Measurements from ENCODE around the gene CHRFAM7A.
"Not testable (repeated sequence)": the region's sequence is repeated elsewhere in the genome, so short reads cannot be mapped to it uniquely, and the experiment has no call there.

The CHRFAM7A gene

DNA sequence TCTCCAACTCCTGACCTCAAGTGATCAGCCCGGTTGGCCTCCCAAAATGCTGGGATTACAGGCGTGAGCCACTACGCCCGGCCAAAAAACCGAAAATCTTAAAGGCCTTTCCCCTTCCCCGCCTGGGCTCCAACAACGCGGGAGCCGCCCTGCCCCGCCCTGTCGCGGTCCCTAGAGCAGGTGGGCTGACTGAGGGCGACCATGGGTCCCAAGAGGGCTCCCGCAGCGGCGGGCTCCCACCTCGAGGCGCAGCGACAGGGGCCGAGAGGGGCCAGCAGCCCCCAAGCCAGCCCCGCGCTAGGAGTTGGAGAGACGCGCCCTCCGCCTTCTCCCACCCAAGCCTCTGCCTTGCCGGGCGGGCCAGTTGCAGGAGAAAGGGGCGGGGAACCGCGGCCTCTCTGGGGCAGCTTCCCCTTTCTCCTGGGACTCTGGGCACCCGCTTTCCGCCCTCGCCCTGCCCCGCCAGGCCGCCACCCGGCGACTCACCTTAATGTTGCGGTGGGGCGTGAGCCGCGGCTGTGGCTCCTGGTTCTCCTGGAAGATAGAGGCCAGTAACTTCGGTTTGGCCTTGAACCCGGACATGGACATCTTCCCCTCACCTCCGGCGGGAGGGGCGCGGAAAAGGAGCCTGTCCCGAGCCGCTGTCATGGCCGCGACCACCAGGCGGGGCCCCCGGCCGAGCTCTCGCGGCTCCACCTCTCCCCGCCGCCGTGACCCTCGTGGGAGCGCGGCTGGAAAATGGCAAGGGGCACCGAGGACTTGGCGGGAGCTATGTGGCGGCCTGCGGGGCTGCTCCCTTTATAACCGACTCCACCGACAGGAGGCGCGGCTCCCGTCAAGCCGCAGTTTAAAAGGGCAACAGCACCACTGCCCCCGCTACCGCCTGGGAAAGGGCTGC lies at the start of gene CHRFAM7A:
CHRFAM7A (minus strand) TSS at position 775 of the 898 bp plus-strand sequence. CDS start 10,189 bp downstream, outside the sequence.
- DNase-seq (ENCODE audit: low read depth in 1 of 2, low spot score in 1 of 2), result not testable (repeated sequence)

DNA sequence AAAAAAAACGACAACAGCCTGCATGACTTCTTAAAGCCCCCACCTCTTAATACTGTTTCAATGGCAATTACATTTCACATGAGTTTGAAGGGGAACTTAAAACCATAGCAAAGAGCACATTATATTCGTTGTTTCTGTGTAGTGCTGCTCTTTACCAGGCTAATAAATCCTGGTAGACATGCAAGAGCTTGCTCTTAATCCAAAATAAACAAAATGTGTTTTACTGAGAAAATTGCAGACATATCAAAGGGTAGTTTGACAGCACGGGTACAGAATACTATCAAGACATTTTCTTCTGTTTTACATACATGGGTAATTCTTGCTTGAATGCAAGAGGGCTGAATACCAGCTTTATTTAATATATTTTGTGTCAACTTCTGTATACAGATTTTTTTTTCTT lies 45.0 kb upstream of the CHRFAM7A start:
- DNase-seq (ENCODE audit: low read depth in 1 of 2, low spot score in 1 of 2), result not testable (repeated sequence)

DNA sequence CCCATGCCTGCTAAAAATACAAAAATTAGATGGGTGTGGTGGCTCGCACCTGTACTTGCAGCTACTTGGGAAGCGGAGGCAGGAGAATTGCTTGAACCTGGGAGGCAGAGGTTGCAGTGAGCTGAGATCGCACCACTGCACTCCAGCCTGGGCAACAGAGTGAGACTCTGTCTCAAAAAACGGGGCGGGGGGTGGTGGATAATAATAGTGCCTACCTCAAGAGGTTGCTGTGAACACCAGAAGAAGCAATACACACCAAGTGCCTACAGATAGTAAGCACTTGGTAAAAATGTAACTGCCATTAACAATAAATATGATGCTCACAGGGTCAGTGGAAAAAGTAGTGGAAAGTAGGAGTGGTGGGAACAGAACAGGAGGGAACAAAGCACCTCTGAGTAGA lies 42.5 kb upstream of the CHRFAM7A start:
- not testable (repeated sequence) for DNase-seq (ENCODE audit: low read depth in 1 of 2, low spot score in 1 of 2)

DNA sequence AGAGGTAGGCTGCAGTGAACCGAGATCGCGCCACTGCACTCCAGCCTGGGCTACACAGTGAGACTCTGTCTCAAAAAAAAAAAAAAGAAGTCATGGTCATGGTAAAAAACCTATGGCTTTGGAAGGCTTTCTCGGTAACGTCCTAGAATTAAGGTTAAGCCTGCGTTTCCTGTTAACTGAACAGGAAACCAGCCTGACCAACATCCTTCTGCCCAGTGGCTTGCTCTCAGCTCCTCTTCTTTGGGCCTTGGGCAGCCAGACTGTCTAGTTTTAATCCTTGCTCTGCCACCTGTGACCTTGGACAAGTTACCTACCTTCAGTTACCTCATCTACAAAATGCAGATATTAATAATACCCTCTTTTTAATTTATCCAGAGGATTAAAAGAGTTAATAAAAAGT lies 27.4 kb upstream of the CHRFAM7A start:
- not testable (repeated sequence) for DNase-seq (ENCODE audit: low read depth in 1 of 2, low spot score in 1 of 2)

DNA sequence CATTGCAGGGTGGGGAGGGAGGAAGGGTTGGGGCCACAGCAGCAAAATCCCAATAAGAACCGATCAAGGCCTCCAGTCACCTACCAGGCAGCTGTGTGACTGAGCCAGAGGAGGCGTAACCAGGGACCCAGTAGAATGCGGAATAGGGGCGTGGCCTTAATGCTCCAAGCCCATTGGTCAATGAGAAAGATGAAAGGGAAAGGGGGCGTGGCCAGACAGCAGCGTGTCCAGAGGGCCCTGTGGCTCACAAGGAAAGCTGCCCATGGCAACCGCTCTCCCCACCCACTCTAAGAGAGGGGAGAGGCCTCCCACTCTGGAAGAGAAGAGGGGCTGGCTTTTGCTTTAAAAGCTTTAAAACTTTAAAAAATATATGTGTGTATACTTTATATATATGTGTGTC lies 20.8 kb upstream of the CHRFAM7A start, which contains the start of gene GOLGA8R:
GOLGA8R (minus strand) TSS at position 101 of the 400 bp plus-strand sequence; CDS start at position 3, 98 bp downstream.
- DNase-seq (ENCODE audit: low read depth in 1 of 2, low spot score in 1 of 2), result not testable (repeated sequence)

DNA sequence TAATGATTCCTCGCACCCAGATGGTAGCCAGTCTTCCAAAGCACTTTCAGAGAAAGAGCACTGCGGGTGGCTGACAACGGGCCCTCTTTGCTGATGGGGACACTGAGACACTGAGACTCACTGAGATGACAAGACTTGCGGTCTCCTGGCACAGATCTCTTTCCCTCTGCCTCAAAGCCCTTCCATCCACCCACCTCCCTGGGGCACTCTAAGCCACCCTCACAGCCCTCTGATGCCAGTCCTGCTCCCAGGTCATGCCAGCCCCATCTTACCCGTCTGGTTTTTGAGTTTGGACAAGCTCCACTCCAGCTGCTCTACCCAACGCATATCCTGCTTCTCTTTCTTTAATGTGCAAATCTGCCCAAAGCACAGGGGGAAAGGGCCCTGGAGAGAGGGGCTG lies 14.3 kb upstream of the CHRFAM7A start:
- DNase-seq (ENCODE audit: low read depth in 1 of 2, low spot score in 1 of 2), result not testable (repeated sequence)

DNA sequence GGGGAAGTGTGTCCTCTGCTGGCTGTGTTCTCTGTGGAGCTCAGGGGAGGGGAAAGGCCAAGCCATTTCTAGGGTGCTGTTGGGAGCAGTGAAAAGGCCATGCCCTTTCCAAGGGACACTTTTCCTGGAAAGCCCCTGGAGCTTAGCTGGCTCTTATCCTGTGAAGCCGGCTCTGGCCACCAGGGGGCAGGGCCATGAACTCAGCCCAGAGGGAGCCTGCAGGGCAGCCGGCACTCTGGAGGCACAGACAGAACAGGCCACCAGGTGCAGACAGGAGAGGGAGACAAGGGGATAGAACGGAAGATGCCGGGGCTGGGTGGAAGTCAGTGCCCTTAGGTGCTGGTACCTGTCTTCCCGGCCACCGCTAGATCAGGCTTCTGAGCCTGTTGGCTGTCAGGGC lies 5.6 kb upstream of the CHRFAM7A start:
- peak in 1 of 2 donors; percentile 28 for DNase-seq (ENCODE audit: low read depth in 1 of 2, low spot score in 1 of 2)

DNA sequence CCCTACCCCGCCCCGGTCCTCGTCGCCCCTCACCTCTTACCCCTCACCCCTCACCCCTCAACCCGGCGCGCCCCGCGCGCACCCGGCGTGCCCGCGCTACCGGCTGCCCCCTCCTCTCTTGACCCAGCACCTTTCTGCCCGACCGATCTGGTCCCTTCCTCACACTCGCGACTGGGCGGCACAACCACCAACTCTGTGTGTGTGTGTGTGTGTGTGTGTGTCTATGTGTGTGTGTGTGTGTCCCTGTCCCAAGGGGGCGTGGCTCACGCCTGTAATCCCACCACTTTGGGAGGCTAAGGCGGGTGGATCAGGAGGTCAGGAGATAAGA lies 288 bp upstream of the CHRFAM7A start:
- not testable (repeated sequence) for DNase-seq (ENCODE audit: low read depth in 1 of 2, low spot score in 1 of 2)

DNA sequence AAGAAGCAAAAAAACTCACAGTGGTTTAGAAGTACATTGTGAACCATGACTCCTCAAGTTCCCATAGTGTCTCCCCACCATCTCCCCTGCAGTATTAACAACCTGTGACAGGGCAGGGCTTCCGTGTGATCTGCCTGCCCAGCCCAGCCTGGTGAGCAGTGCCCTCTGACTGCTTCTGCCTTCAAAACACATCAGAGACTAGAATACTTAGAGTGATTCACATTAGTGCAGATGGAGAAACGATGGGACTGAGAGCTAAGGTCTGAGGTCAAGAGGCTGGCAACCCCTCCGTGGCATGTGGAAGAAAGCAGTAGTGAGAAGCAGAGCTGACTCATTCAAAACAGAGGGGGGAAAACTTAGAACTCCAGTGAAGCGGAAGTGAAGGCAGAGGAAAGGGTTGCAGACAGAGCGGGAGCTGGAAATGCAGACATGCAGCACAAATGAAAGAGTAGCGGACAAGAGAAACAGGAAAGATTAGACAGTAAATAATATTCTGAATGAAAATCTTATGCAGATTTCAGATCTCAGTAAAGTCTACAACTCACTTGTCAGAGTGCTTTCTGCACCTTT lies 6.9 kb downstream of the CHRFAM7A start:
- not testable (repeated sequence) for DNase-seq (ENCODE audit: low read depth in 1 of 2, low spot score in 1 of 2)

DNA sequence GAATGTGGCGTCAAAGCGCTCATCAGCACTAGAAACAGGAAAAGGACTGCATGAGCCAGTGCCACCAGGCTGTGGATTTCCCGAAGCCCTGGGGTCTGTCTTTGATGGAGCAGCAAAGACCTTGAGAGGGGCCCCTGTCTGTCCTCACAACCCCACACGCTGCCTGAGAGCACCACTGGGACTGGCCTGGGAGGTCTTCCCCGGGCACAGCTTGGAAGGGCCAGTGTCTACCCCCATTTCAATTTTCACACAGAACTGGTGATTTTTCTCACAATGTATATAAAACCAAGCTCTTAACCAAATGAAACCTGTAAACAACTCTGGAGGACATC lies 16.3 kb downstream of the CHRFAM7A start:
- DNase-seq (ENCODE audit: low read depth in 1 of 2, low spot score in 1 of 2), result not testable (repeated sequence)

DNA sequence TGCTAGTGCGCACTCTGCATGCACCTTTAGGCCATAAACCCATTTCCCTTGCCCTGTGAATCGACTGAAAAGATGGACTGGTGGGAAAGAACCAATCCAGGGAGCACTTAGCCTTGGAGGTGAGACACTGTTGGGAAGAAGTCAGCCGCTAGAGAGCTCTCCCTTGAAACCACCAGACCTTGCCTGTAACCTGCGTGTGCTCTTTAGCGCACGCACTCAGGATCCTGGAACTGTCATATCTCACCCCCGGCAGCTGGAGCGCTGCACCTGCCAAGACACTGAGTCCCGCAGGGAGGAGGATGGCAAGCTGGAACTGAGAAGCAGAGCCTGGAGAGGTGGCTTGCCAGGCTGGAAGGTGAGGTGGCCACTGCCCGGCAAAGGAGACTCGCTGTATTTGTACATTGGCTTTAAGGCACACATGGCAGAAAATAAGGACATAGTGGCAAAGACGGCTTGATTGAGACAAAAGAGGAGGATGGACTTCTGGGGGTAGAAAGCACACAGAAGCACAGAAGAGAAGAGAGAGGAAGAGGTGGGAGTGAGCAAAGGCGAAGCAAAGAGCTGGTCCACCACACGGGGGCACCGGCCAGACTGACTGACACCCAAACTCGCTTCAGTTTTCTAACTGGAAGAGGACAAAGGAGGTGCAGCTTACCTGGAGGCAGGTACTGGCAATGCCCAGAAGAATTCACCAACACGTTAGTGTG lies 16.8 kb downstream of the CHRFAM7A start:
- not testable (repeated sequence) for DNase-seq (ENCODE audit: low read depth in 1 of 2, low spot score in 1 of 2)

DNA sequence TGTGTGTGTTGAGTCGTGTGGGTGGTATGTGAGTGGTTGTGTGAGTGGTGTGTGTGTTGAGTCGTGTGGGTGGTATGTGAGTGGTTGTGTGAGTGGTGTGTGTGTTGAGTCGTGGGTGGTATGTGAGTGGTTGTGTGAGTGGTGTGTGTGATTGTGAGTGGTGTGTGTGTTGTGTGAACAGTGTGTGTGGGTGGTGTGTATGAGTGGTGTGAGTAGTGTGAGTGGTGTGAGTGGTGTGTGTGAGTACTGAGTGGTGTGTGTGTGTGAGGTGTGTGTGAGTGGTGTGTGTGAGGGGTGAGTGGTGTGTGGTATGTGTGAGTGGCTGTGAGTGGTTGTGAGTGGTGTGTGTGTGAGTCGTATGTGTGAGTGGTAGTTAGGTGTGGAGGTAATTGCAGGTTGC lies 17.5 kb downstream of the CHRFAM7A start:
- not testable (repeated sequence) for DNase-seq (ENCODE audit: low read depth in 1 of 2, low spot score in 1 of 2)

DNA sequence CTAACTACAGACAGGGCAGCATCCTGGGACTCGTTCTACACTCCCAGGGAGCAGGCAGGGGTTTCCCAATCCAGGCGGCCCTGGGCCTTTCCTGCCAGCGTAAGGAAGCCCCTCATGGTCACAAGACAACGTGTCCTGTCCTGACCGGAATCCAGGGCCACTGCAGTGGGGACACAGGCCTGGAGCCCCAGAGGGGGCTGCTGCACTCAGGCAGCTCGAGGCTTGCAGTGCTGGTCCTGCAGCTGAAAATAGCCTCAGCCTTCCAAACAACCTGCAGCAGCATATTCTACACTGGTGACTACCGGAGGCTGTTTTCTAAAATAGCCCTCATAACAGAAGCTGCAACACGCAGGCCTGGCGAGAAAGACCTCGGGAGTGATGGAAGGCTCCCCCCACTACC lies 18.5 kb downstream of the CHRFAM7A start:
- DNase-seq (ENCODE audit: low read depth in 1 of 2, low spot score in 1 of 2), result not testable (repeated sequence)

DNA sequence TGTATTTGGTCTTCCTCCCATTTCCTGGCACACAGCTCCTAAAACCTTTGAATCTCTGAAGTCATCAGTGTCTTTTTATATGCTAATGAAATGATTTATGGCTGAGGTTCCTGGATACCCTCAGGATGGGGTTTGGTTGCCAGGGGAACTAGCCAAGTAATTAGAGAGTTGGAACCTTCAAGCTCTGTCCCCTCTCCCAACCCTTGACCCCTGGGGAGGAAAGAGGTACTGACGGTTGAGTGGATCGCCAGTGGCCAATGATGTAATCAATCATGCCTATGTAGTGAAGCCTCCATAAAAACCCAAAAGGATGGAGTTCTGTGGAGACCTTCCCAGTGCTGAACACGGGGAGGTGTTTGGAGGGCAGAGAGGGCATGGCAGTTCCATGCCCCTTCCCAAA lies 25.1 kb downstream of the CHRFAM7A start:
- DNase-seq (ENCODE audit: low read depth in 1 of 2, low spot score in 1 of 2), result not testable (repeated sequence)

DNA sequence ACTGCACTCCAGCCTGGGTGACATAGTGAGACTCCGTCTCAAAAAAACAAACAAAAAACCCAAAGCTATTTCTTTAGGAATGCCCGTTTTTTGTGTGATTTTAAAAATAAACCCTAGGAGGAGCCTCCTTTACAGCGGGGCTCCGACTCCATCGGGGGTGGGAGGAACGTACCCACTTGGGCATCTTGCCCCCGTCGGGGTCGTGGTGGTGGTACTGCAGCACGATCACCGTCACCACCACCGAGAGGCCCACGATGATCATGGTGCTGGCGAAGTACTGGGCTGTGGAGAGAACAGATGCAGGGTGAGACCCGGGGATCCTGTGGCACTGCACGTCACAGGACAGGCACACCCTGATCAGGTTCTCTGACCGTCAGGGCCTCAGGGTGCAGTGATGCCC lies 26.1 kb downstream of the CHRFAM7A start:
- not testable (repeated sequence) for DNase-seq (ENCODE audit: low read depth in 1 of 2, low spot score in 1 of 2)

DNA sequence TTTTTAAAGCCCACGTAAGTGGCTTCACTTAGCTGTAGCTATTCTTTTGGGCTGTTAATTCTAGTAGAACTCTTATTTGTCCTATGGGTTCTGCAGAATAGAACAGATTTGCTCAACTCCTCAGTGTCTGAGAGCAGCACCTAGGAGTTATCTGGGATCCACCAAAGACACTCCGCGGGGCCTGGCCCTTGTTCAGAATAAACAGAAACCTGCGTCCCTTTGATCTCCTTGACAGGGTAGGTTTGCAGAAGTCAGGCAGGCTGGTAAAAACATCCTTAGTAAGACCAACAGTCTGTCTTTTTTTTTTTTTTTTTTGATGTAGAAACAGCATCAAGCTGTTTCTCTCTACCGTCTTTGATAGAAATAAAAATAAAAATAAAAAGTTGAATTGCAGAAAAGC lies 31.9 kb downstream of the CHRFAM7A start:
- not testable (repeated sequence) for DNase-seq (ENCODE audit: low read depth in 1 of 2, low spot score in 1 of 2)

DNA sequence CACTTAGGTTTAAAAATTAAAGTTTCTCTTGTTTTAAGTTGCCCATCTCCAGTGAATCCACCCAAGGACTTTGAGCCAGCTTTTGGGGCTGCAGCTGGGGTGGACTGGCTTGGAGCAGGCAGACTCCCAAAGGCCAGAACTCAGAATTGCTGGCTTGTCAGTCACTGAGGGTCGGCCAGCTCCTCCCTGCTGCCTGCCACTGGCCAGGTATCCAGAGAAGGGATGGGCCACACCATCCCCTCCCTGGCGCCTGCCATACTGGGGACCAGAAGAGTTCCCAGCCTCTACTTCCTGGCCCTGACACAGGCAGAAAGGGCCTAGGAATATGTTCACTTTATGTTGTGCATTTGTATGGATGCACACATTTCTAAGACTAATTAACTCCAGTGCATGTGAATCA lies 32.4 kb downstream of the CHRFAM7A start:
- not testable (repeated sequence) for DNase-seq (ENCODE audit: low read depth in 1 of 2, low spot score in 1 of 2)

DNA sequence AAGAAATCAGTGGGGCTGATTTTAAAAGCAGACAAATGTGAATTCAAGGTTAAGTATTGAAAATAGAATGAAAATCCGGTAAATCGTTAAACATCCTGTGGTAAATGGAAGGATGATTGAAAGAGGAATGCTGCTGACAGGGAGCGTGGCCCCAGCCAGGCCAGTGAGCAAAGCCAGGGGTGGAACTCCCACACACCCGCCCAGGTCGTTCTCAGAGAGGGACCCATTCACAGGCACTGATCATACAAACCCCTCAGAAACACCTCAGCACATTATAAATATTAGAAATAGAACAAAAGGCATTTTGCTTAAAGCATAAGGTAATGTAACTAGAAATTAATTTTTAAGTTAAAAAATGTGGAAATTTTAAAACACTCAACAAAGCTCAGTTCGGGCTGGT lies 38.3 kb downstream of the CHRFAM7A start:
- not testable (repeated sequence) for DNase-seq (ENCODE audit: low read depth in 1 of 2, low spot score in 1 of 2)

DNA sequence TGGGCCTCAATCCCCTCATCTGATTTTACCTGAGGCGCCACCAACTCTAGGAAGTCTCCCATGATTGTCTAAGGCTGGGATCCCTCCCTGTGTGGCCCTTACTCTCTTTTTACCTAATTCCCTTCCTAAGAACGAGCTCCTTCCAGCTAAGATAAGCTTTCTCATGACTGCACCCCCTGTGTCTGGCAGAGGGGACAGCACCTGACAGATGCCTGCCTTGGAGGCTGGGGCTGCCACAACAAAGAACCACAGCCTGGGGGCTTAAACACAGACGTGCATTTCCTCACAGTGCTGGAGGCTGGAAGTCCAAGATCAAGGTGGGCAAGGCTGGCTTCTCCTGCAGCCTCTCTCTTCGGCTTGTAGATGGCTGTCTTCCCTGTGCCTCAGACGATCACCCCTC lies 43.5 kb downstream of the CHRFAM7A start:
- not testable (repeated sequence) for DNase-seq (ENCODE audit: low read depth in 1 of 2, low spot score in 1 of 2)

DNA sequence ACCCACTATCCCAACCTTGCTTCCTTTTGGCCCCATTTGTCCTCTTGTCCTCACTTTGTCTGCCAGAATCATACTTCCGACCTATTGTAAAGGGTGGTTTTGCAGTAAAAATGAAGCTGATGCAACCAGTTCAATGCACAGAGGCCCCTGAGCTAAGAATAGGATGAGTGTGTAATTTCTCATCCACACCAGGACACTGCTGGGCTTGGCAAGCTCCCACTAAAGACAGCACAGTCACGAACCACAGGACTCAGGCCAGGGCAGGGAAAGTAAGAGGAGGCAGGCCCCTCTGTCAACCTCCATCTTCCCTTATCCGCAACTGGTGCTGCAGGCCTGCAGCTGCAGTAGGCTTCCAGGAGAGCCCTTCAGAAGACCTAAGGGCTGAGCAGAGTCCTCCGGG lies 56.8 kb downstream of the CHRFAM7A start:
- DNase-seq (ENCODE audit: low read depth in 1 of 2, low spot score in 1 of 2), result not testable (repeated sequence)

DNA sequence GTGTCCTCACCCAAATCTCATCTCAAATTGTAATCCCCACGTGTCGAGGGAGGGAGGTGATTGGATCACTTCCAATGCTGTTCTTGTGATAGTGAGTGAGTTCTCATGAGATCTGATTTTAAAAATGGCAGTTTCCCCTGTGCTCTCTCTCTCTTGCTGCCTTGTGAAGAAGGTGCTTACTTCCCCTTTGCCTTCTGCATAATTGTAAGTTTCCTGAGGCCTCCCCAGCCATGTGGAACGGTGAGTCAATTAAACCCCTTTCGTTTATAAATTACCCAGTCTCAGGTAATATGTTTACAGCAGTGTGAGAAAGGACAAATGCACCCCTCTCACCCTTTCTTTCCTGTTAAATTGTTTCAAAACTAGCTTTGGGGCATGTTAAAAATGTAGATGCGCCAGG lies 59.2 kb downstream of the CHRFAM7A start:
- not testable (repeated sequence) for DNase-seq (ENCODE audit: low read depth in 1 of 2, low spot score in 1 of 2)

DNA sequence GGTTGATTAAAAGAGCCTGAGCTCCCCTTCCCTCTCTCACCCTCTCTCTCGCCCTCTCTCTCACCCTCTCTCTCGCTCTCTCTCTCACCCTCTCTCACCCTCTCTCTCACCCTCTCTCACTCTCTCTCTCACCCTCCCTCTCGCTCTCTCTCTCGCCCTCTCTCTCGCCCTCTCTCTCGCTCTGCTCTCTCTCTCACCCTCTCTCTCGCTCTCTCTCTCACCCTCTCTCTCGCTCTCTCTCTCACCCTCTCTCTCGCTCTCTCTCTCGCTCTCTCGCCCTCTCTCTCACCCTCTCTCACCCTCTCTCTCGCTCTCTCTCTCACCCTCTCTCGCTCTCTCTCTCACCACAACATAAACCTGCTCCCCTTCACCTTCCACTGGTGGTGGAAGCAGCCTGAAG lies 67.2 kb downstream of the CHRFAM7A start:
- not testable (repeated sequence) for DNase-seq (ENCODE audit: low read depth in 1 of 2, low spot score in 1 of 2)
